Measurements from ENCODE around the gene ZCCHC24. TPM values are rescaled to one million over a fixed set of nuclear protein-coding genes. Genes with fewer than 3 reads are reported as not detected.

The ZCCHC24 gene
- total and polyA plus RNA-seq, 7 donors, result 11.2 to 112 (median 43.0) TPM

DNA sequence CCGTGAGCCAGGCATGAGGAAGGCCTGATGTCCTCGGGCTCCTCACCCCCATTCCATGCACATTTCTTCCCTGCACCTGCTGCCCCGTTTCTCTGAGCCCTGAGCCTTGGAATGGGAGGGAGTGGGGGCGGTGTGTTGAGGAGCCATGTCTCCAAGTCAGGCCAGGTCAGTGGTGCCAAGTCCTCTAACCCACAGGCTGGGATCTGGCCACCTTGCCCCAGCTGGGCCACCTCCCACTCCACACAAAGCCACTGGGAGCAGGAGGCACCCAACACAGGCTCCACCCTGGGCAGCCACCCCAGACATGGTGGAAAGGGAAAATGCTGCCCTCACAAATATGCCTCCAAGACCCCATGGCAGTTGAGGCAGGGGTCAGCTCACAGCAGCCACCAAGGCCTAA lies 27.7 kb downstream of the ZCCHC24 start:
- Histone ChIP-seq H3K4me3 (no peak overlapping the region), H3K27ac (no peak overlapping the region), H3K36me3 (ENCODE audit: insufficient read depth in 1 of 2, low read depth in 1 of 2) (peaks cover 0 to 53% of the 10 kb centered on the region in 2 donors), H3K27me3 (ENCODE audit: insufficient read depth in 3 of 3, low read length in 2 of 3) (no peaks in the 10 kb centered on the region), H3K4me1 (peaks cover 54% of the 10 kb centered on the region), H3K9me3 (no peaks in the 10 kb centered on the region)
- whole genome bisulfite sequencing, 3 donors, result 32 to 71% (median 44%) methylated on average over 4 of the region's 4 CpGs
- no peak for TF ChIP-seq CTCF (IDR thresholded peaks at IDR 0.05)
- intact Hi-C loops (cut with DNase I), result loop anchor here in 1 of 2 donors (1.0 kb wide), 1 partner anchor 14 kb away; no protein-coding TSS in a partner anchor
- ATAC-seq (no peak), DNase-seq (peak in 1 of 2 donors; percentile 20)

DNA sequence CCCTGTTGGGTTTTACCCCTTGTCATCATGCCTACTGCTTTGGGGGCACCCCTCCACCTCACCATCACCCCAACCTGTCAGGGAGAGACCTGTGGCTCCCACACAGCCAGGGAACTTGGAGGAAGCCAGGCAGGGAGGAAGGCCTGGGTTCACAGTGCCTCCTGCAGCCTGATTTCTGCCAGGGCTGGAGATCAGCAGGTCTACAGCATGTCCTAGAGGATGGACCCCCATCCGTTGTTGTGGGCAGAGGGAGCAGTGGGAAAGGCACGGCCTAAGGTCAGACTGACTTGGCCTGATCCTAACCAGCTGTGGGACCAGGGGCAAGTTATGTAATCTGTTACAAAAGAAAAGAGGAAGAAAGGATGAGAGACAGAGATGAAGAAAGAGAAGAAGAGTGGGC lies 28.2 kb downstream of the ZCCHC24 start:
- H3K4me3 ChIP-seq, result no peak overlapping the region
- intact Hi-C loops (cut with DNase I), result no loop called here
- DNase-seq, result peak; percentile 8 to 10
- peaks cover 50% of the 10 kb centered on the region for H3K4me1 ChIP-seq
- WGBS, 3 donors, result 45 to 76% (median 52%) methylated on average over 2 of the region's 2 CpGs
- H3K27ac ChIP-seq, result no peak overlapping the region
- no peak for ATAC-seq
- H3K9me3 ChIP-seq, result no peaks in the 10 kb centered on the region
- no peaks in the 10 kb centered on the region for H3K27me3 ChIP-seq (ENCODE audit: insufficient read depth in 3 of 3, low read length in 2 of 3)
- H3K36me3 ChIP-seq (ENCODE audit: insufficient read depth in 1 of 2, low read depth in 1 of 2), result peaks cover 0 to 53% of the 10 kb centered on the region in 2 donors
- no peak for TF ChIP-seq CTCF (IDR thresholded peaks at IDR 0.05)

GRCh38 chr10:79416578-79417255 lies 28.7 kb downstream of the ZCCHC24 start:
- TF ChIP-seq CTCF (IDR thresholded peaks at IDR 0.05), result no peak
- 75 to 83% (median 79%) methylated on average over 11 to 12 of the region's 12 CpGs for WGBS, 3 donors
- Histone ChIP-seq H3K9me3 (no peaks in the 10 kb centered on the region), H3K27ac (no peak overlapping the region), H3K4me3 (no peak overlapping the region), H3K27me3 (ENCODE audit: insufficient read depth in 3 of 3, low read length in 2 of 3) (no peaks in the 10 kb centered on the region), H3K4me1 (peaks cover 44% of the 10 kb centered on the region), H3K36me3 (ENCODE audit: insufficient read depth in 1 of 2, low read depth in 1 of 2) (peaks cover 0 to 53% of the 10 kb centered on the region in 2 donors)
- peak; percentile 4 to 20 for DNase-seq
- intact Hi-C loops (cut with DNase I), result no loop called here
- no peak for ATAC-seq

GRCh38 chr10:79415736-79416577 lies 29.5 kb downstream of the ZCCHC24 start:
- peak in 1 of 2 donors; percentile 26 for DNase-seq
- no peak overlapping the region for H3K27ac ChIP-seq
- ATAC-seq, result no peak
- H3K9me3 ChIP-seq, result no peaks in the 10 kb centered on the region
- no peaks in the 10 kb centered on the region for H3K27me3 ChIP-seq (ENCODE audit: insufficient read depth in 3 of 3, low read length in 2 of 3)
- intact Hi-C loops (cut with DNase I), result no loop called here
- WGBS, 3 donors, result 69 to 82% (median 76%) methylated on average over 12 of the region's 12 CpGs
- no peak overlapping the region for H3K4me3 ChIP-seq
- H3K36me3 ChIP-seq (ENCODE audit: insufficient read depth in 1 of 2, low read depth in 1 of 2), result peaks cover 0 to 53% of the 10 kb centered on the region in 2 donors
- TF ChIP-seq CTCF (IDR thresholded peaks at IDR 0.05), result no peak
- peaks cover 37% of the 10 kb centered on the region for H3K4me1 ChIP-seq
